GM18499 (cell line): ENCODE data around the gene SCAPER.

ENCODE experiments used
- ATAC-seq: cut with Tn5 transposase; IDR thresholded peaks from one replicate; pipeline ENCODE4 v1.9.1; 2021; ENCODE audit warnings: moderate number of reproducible peaks; ENCODE audit not compliant: insufficient read depth, unreplicated experiment

The SCAPER gene

GRCh38 chr15:76382987-76383728 lies 522.0 kb downstream of the SCAPER start:
- no peak for ATAC-seq

GRCh38 chr15:76381366-76381765 lies 523.8 kb downstream of the SCAPER start:
- no peak for ATAC-seq

- no peak for ATAC-seq
Observed at GRCh38 chr15:76380249-76380648, 524.9 kb downstream of the SCAPER start.

DNA sequence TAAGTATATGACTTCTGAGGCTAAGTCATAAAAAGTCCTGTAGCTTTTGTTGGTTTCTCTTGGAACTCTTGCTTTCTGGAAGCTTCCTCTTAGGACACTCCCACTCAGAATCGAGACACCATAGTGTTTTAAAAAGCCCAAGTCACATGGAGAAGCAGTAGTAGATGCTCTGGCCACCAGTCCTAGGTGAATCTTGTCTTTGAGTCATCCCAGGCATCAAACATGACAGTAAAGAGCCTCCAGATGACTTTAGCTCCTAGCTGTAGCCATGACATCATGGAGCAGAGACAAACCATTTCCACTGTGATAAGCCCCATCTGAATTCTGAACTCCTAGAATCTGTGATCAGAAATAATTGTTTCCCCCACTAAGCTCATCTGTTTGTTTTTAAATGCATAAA lies 526.4 kb downstream of the SCAPER start:
- ATAC-seq = no peak

DNA sequence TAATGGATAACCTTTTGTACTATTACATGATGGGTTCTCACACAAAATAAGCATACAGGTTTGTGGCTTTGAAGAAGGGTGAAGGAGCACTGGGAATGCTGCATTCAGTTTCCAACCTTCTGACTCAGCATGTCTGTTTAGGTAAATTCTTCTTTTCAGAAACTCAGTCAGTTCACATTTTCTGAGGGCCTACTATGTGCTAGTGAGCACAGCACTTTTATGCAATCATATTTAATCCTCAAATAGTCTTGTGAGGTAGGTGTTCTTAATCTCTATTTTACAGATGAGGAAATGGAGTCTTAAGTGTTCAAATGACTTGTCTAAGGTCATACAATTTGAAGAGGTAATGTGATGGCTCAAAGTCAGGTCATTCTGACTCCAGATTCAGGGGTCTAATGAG lies 527.4 kb downstream of the SCAPER start:
- no peak for ATAC-seq

DNA sequence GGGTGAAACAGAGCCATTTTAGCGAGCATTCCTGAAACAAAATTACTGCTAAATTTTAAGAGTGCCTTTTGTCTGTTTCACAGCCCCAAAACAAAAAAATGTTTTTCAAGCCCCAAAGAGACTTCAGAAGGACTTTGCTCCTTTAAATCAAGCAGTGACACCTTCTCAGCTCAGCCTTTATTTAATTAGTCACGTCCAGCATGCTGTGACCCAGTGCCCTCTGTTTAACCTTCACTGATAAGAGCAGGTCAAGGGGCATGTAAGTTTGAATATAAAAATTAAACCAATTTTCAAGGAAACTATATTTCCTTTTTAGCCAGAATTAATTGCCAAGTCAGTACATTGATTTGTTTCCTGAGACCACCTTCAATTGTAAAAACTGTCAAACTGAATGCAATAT lies 527.9 kb downstream of the SCAPER start:
- no peak for ATAC-seq

DNA sequence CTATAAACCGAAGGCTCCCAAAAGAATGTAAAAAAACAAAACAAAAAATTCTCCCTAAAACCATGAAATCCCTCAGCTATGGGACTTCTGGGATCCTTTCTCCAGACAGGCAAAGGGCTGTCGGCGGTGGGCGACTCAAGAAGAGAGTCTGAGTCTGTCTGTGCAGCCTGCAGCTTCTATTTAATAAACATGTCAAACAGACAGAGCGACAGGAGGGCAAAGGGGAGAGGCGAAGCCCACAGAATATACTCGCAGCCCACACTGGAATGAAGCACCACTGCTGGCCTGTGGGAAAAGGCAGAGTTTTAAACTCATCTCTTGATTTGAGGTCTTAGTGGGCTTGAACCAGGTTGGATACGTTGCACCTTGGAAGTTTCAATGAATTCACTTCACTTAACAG lies 528.3 kb downstream of the SCAPER start:
- no peak for ATAC-seq

DNA sequence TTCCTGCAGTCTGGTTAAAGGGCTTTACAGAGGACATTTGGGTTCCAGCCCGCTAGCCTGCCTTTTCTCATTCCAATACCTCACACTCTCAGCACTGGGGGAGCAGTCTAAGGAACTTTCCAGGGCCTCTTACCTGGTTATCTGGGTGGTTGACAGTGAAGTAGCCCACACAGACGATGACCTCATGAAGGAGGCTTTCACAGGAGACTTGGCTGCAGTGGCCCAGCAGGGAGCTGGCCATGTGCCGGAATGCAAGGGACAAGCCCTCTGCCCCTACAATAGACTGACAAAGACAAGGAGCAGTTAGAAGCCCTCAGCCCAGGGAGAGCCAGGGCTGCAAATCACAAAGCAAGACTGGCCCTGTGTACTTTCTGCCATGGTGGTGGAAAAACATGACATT lies 529.1 kb downstream of the SCAPER start:
- ATAC-seq = no peak

DNA sequence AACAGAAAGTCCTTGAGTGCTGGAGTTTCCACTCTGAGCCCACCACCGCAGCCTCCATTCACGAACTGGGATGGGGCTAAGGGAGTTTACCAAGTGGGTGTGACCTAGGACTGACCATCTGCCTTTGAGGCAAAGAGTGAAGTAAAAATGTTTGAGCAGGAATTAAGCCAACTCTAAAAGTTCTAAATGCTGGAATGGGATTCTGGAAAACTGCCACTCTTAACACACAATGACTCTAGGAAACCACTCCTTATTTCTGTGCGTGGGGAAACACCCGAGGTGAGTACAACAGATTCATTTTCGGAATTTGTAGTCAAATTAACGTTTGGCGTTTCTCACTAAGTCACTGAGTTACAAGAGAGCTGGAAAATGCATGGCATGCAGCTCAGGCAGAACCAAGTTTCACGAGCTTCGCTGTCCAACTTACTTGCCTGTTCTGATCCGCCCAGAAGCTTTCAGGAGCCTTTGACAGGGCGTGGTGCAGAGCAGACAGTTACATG lies 537.0 kb downstream of the SCAPER start:
- ATAC-seq = no peak

DNA sequence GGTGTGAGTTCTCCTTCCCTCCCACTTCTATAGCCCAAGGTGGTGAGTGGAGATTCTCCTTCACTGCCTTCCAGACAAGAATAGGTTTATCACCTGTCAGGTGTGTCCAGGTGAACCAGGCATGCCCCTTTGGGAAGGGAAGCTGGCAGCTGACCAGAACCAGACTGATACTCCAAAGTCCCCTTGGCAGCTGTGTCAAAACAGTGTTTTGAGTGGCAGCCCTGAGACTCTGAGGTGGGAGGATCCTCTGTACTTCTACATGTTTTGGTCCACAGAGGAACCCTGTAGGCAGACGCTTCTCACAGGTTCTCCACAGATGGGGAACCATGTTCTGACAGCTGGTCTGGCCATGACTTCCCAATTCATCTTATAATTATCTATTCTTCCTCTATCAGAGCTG lies 538.4 kb downstream of the SCAPER start:
- no peak for ATAC-seq

DNA sequence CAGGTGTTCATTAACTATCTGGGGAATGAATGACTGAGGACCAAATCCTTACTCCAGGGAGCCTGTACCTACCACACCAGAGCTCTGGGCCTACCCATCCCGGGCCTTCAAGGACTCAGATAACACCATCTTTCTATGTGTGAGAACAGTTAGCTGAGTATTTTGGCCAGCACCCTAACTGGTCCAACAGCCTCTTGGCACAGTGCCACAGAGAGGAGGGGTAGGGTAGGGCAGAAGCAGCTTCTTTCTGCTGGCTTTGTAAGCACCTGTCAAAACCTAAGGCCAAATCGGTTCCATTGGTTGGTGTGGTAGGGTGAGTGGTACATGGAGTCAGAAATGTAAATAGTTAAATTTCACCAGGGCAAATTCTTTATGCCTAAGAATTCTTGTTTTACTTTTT lies 541.9 kb downstream of the SCAPER start:
- no peak for ATAC-seq

- ATAC-seq = no peak
Observed at GRCh38 chr15:76360416-76360815, 544.7 kb downstream of the SCAPER start.

DNA sequence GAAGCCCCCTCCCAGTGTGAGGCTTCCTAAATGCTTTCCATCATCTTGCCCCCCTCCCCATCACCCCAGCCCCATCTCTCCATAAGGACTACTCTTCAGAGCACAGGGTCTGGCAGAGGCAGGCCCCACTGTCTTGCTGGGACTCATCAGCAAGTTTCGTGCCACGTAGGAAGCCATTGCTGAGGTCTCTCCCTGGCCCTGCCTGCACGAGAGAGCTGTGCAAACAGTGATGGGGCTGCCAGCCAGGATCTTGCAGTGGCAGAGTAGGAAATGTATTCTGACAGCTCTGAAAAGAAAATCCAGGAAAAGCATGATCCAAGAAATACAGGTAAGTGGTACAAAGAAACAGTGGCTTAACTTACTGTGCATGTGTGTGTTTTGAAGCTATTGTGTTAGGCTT lies 546.0 kb downstream of the SCAPER start:
- no peak for ATAC-seq

GRCh38 chr15:76358453-76358852 lies 546.7 kb downstream of the SCAPER start:
- no peak for ATAC-seq

GRCh38 chr15:76354823-76355440 lies 550.2 kb downstream of the SCAPER start:
- no peak for ATAC-seq

- ATAC-seq = no peak
Observed at GRCh38 chr15:76353903-76354302, 551.2 kb downstream of the SCAPER start.

DNA sequence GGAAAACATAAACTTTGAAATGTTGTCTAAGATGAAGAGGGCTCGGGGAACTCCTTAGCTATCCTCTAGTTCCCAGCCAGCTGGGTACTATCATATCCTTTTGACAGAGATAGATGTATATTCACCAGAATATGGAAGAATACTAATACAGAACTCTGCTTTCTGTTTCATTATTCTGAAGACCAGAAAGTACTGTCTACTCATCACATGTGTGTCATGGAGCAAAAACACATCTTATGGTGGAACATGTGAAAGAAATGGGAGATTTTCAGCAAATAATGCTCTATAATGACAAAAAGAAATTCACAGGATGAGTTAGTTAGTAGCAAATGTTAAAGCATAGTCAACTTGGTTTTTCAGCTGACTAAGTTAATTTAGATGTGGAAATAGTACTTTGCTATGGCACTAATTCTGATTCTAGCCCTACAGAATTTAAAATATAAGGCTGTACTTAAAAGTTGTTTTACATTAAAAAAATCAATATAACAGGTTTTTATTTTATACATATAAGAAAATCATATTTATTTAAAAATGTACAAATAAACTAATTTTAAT lies 552.0 kb downstream of the SCAPER start:
- no peak for ATAC-seq

GRCh38 chr15:76349301-76350070 lies 555.7 kb downstream of the SCAPER start:
- ATAC-seq = no peak

GRCh38 chr15:76347482-76348055 lies 557.6 kb downstream of the SCAPER start:
- no peak for ATAC-seq

- ATAC-seq = no peak
Observed at GRCh38 chr15:76346669-76347481, 558.3 kb downstream of the SCAPER start.
